ENCODE data around the gene TTC28.

The TTC28 gene

DNA sequence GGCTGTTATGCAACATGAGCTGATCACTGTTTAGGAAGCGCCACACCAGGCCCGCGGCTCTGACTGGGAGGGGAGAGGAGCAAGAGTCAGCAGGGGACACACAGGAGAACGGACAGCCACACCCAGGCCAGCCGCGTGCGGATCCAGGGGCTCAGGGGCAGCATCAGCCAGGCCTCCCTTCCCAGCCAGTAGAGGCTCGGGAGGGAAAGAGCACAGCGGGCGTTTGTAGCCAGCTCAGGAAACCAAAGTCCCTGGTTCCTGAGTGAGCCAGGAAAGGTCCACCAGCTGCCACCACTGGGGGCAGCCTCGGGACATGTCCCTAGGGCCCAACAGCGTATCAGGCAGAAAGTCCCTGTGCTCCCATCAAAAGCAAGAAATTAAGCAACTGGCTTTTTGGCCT lies 688.8 kb downstream of the TTC28 start (continued):
- TF ChIP-seq, protein P1, sequence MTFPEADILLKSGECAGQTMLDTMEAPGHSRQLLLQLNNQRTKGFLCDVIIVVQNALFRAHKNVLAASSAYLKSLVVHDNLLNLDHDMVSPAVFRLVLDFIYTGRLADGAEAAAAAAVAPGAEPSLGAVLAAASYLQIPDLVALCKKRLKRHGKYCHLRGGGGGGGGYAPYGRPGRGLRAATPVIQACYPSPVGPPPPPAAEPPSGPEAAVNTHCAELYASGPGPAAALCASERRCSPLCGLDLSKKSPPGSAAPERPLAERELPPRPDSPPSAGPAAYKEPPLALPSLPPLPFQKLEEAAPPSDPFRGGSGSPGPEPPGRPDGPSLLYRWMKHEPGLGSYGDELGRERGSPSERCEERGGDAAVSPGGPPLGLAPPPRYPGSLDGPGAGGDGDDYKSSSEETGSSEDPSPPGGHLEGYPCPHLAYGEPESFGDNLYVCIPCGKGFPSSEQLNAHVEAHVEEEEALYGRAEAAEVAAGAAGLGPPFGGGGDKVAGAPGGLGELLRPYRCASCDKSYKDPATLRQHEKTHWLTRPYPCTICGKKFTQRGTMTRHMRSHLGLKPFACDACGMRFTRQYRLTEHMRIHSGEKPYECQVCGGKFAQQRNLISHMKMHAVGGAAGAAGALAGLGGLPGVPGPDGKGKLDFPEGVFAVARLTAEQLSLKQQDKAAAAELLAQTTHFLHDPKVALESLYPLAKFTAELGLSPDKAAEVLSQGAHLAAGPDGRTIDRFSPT (tag by site-specific recombination; IDR thresholded peaks at IDR 0.05), result no peak
- no peak for TF ChIP-seq ZNF223 (tag by site-specific recombination; IDR thresholded peaks at IDR 0.05)
- TF ChIP-seq, protein P2, sequence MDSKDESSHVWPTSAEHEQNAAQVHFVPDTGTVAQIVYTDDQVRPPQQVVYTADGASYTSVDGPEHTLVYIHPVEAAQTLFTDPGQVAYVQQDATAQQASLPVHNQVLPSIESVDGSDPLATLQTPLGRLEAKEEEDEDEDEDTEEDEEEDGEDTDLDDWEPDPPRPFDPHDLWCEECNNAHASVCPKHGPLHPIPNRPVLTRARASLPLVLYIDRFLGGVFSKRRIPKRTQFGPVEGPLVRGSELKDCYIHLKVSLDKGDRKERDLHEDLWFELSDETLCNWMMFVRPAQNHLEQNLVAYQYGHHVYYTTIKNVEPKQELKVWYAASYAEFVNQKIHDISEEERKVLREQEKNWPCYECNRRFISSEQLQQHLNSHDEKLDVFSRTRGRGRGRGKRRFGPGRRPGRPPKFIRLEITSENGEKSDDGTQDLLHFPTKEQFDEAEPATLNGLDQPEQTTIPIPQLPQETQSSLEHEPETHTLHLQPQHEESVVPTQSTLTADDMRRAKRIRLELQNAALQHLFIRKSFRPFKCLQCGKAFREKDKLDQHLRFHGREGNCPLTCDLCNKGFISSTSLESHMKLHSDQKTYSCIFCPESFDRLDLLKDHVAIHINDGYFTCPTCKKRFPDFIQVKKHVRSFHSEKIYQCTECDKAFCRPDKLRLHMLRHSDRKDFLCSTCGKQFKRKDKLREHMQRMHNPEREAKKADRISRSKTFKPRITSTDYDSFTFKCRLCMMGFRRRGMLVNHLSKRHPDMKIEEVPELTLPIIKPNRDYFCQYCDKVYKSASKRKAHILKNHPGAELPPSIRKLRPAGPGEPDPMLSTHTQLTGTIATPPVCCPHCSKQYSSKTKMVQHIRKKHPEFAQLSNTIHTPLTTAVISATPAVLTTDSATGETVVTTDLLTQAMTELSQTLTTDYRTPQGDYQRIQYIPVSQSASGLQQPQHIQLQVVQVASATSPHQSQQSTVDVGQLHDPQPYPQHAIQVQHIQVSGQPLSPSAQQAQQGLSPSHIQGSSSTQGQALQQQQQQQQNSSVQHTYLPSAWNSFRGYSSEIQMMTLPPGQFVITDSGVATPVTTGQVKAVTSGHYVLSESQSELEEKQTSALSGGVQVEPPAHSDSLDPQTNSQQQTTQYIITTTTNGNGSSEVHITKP (tag by site-specific recombination; IDR thresholded peaks at IDR 0.05), result no peak
- TF ChIP-seq, protein P3, sequence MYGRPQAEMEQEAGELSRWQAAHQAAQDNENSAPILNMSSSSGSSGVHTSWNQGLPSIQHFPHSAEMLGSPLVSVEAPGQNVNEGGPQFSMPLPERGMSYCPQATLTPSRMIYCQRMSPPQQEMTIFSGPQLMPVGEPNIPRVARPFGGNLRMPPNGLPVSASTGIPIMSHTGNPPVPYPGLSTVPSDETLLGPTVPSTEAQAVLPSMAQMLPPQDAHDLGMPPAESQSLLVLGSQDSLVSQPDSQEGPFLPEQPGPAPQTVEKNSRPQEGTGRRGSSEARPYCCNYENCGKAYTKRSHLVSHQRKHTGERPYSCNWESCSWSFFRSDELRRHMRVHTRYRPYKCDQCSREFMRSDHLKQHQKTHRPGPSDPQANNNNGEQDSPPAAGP (tag by site-specific recombination; IDR thresholded peaks at IDR 0.05), result no peak
- TF ChIP-seq BCL11A (tag by site-specific recombination; IDR thresholded peaks at IDR 0.05; ENCODE audit: low read depth), result no peak
- peak; percentile 57 for TF ChIP-seq GLIS1 (tag by site-specific recombination; IDR thresholded peaks at IDR 0.05)
- TF ChIP-seq ZBTB48 (tag by site-specific recombination; IDR thresholded peaks at IDR 0.05), result peak; percentile 63; the same call in 1 of the 2 replicates
- no peak for TF ChIP-seq ZSCAN18 (tag by site-specific recombination; IDR thresholded peaks at IDR 0.05)
- TF ChIP-seq ZNF548 (tag by site-specific recombination; IDR thresholded peaks at IDR 0.05), result no peak
- no peak for TF ChIP-seq GLI4 (tag by site-specific recombination; IDR thresholded peaks at IDR 0.05)
- TF ChIP-seq ZNF701 (tag by site-specific recombination; IDR thresholded peaks at IDR 0.05), result no peak
- TF ChIP-seq, protein P4, sequence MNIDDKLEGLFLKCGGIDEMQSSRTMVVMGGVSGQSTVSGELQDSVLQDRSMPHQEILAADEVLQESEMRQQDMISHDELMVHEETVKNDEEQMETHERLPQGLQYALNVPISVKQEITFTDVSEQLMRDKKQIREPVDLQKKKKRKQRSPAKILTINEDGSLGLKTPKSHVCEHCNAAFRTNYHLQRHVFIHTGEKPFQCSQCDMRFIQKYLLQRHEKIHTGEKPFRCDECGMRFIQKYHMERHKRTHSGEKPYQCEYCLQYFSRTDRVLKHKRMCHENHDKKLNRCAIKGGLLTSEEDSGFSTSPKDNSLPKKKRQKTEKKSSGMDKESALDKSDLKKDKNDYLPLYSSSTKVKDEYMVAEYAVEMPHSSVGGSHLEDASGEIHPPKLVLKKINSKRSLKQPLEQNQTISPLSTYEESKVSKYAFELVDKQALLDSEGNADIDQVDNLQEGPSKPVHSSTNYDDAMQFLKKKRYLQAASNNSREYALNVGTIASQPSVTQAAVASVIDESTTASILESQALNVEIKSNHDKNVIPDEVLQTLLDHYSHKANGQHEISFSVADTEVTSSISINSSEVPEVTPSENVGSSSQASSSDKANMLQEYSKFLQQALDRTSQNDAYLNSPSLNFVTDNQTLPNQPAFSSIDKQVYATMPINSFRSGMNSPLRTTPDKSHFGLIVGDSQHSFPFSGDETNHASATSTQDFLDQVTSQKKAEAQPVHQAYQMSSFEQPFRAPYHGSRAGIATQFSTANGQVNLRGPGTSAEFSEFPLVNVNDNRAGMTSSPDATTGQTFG (tag by site-specific recombination; IDR thresholded peaks at IDR 0.05; ENCODE audit: borderline replicate concordance), result no peak
- TF ChIP-seq ZNF214 (tag by site-specific recombination; IDR thresholded peaks at IDR 0.05; ENCODE audit: borderline replicate concordance), result no peak
- TF ChIP-seq BCL6B (tag by site-specific recombination; IDR thresholded peaks at IDR 0.05), result no peak
- TF ChIP-seq ZNF510 (tag by site-specific recombination; IDR thresholded peaks at IDR 0.05; ENCODE audit: insufficient replicate concordance), result no peak
- TF ChIP-seq ZNF747 (tag by site-specific recombination; IDR thresholded peaks at IDR 0.05), result no peak
- no peak for TF ChIP-seq REST (tag by site-specific recombination; IDR thresholded peaks at IDR 0.05)
- peak; percentile 90 for TF ChIP-seq ZIC2 (tag by site-specific recombination; IDR thresholded peaks at IDR 0.05)
- TF ChIP-seq ZNF132 (tag by site-specific recombination; IDR thresholded peaks at IDR 0.05; ENCODE audit: borderline replicate concordance), result no peak
- TF ChIP-seq ZNF777 (tag by site-specific recombination; IDR thresholded peaks at IDR 0.05; ENCODE audit: borderline replicate concordance), result no peak
- TF ChIP-seq, protein P5, sequence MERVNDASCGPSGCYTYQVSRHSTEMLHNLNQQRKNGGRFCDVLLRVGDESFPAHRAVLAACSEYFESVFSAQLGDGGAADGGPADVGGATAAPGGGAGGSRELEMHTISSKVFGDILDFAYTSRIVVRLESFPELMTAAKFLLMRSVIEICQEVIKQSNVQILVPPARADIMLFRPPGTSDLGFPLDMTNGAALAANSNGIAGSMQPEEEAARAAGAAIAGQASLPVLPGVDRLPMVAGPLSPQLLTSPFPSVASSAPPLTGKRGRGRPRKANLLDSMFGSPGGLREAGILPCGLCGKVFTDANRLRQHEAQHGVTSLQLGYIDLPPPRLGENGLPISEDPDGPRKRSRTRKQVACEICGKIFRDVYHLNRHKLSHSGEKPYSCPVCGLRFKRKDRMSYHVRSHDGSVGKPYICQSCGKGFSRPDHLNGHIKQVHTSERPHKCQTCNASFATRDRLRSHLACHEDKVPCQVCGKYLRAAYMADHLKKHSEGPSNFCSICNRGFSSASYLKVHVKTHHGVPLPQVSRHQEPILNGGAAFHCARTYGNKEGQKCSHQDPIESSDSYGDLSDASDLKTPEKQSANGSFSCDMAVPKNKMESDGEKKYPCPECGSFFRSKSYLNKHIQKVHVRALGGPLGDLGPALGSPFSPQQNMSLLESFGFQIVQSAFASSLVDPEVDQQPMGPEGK (tag by site-specific recombination; IDR thresholded peaks at IDR 0.05), result peak; percentile 28
- TF ChIP-seq ZNF404 (tag by site-specific recombination; IDR thresholded peaks at IDR 0.05), result no peak

Data from HEK293 (cell line).